Loucy (cell line): ENCODE measurements around the gene EIPR1.

Source experiments
- CTCF ChIP-seq: fragments of 200-600 bp; sonication (generic); conservative IDR thresholded peaks from 2 replicates; pipeline ENCODE4 v1.5.1; 2014; ENCODE audit warnings: mild to moderate bottlenecking, antibody characterized with exemption, low read length
- EZH2phosphoT487 ChIP-seq: fragments of 200-600 bp; IDR thresholded peaks from 2 replicates; pipeline ENCODE4 v1.6.1; 2018; ENCODE audit warnings: antibody characterized with exemption, mild to moderate bottlenecking, moderate library complexity, borderline replicate concordance

GRCh38 chr2:3200420-3200939, 177.1 kb downstream of the EIPR1 start:
- TF ChIP-seq CTCF, result no peak
- no peak for TF ChIP-seq EZH2phosphoT487
